GM19324 (cell line): ENCODE measurements around the gene SORBS1.

Source experiments
- ATAC-seq: cut with Tn5 transposase; IDR thresholded peaks from one replicate; pipeline ENCODE4 v1.9.1; 2021; ENCODE audit warnings: mild to moderate bottlenecking, moderate library complexity; ENCODE audit not compliant: unreplicated experiment, low FRiP score

The SORBS1 gene

GRCh38 chr10:95422233-95422632 lies 138.9 kb downstream of the SORBS1 start:
- ATAC-seq: no peak

- no peak for ATAC-seq
Measured at GRCh38 chr10:95421782-95422181, 139.4 kb downstream of the SORBS1 start.

GRCh38 chr10:95419399-95419798 lies 141.8 kb downstream of the SORBS1 start:
- no peak for ATAC-seq

- ATAC-seq: no peak
Measured at GRCh38 chr10:95416973-95417372, 144.2 kb downstream of the SORBS1 start.

- no peak for ATAC-seq
Measured at GRCh38 chr10:95416270-95416669, 144.9 kb downstream of the SORBS1 start.

GRCh38 chr10:95415621-95416031 lies 145.5 kb downstream of the SORBS1 start:
- no peak for ATAC-seq

GRCh38 chr10:95414844-95415485 lies 146.2 kb downstream of the SORBS1 start:
- ATAC-seq: no peak

- no peak for ATAC-seq
Measured at GRCh38 chr10:95414016-95414830, 146.9 kb downstream of the SORBS1 start.

GRCh38 chr10:95413588-95413987 lies 147.6 kb downstream of the SORBS1 start:
- no peak for ATAC-seq

GRCh38 chr10:95411635-95412034 lies 149.5 kb downstream of the SORBS1 start:
- ATAC-seq: no peak

GRCh38 chr10:95408983-95409873 lies 151.9 kb downstream of the SORBS1 start:
- ATAC-seq: no peak

GRCh38 chr10:95408148-95408960 lies 152.8 kb downstream of the SORBS1 start:
- ATAC-seq: no peak

- ATAC-seq: no peak
Measured at GRCh38 chr10:95407546-95407945, 153.6 kb downstream of the SORBS1 start.

GRCh38 chr10:95406651-95407280 lies 154.4 kb downstream of the SORBS1 start:
- ATAC-seq: no peak

GRCh38 chr10:95405655-95406054 lies 155.5 kb downstream of the SORBS1 start:
- ATAC-seq: no peak

GRCh38 chr10:95404864-95405263 lies 156.3 kb downstream of the SORBS1 start:
- no peak for ATAC-seq

GRCh38 chr10:95404462-95404858 lies 156.7 kb downstream of the SORBS1 start:
- no peak for ATAC-seq

GRCh38 chr10:95403700-95404461 lies 157.3 kb downstream of the SORBS1 start:
- ATAC-seq: no peak
